Tibial nerve (tissue), 4 donors: ENCODE data around the gene ST6GALNAC4.

Experiments
- CTCF ChIP-seq, 5 experiments: fragments of 200-600 bp in 3 of 5; fragments of 450-650 bp in 2 of 5; sonication (generic) in 3 of 5; IDR thresholded peaks; one replicate each; pipeline ENCODE4 v1.5.1; 2016 to 2019; ENCODE audit warnings: antibody characterized with exemption in 5 of 5, mild to moderate bottlenecking in 3 of 5, moderate library complexity in 2 of 5
- EP300 ChIP-seq, 2 donors: sonication (generic); formaldehyde crosslinking; IDR thresholded peaks; one replicate each; pipeline ENCODE4 v1.6.1; 2017; ENCODE audit warnings: antibody characterized with exemption in 2 of 2, mild to moderate bottlenecking in 1 of 2

DNA sequence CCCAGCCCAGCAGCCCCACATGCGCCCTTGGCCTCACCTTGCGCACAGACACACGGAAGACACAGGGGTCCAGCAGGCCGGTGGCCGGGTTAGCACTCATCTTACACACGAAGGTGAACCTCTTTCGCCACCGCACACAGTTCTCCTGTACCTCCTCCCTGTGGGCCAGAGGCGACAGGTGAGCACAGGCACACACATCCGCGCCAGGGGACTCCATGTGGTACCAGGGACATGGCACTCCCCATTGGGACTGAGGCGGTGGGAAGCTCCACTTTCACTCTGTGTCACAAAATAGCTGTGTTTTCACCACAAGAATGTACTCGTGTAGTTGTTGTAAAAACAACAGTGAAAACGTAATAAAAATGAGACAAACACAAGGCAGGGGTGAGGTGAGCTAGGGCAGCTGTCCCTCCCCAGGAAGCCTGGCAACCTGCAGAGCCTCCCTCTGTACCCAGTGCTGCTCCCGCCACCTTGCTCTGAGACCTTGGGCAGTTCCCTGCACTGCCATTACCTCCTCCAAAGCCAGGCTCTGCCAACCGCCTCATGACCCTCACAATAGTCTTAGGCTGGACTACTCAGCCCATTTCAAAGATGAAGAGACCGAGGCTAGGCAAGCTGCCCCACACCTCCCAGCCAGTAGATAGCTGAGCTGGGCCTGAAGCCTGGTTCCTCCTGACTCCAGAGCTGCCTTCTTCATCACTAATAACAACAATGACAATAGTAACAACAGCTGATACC, 37.1 kb upstream of the ST6GALNAC4 start:
- TF ChIP-seq CTCF (IDR thresholded peaks at IDR 0.05) (no peak), EP300 (IDR thresholded peaks at IDR 0.05) (no peak)
